DOHH2 (cell line): ENCODE data around the gene AKAP8.
"Not testable (repeated sequence)": the region's sequence is repeated elsewhere in the genome, so short reads cannot be mapped to it uniquely, and the experiment has no call there.

Source experiments
- H3F3A ChIP-seq: fragments of 200-600 bp; sonication (generic), shearing (Covaris generic); 2 replicates; pipeline ENCODE4 v1.6.0; 2016; ENCODE audit warnings: antibody characterized with exemption, mild to moderate bottlenecking; ENCODE audit not compliant: control insufficient read depth, insufficient read depth
- H3K27ac ChIP-seq: fragments of 200-600 bp; sonication (generic); 2 replicates; pipeline ENCODE4 v1.5.1; 2014; ENCODE audit warnings: low read depth, mild to moderate bottlenecking, low read length, moderate library complexity
- H3K27me3 ChIP-seq: fragments of 200-600 bp; sonication (generic); 2 replicates; pipeline ENCODE4 v1.6.1; 2014; ENCODE audit warnings: mild to moderate bottlenecking, low read length, mixed read lengths; ENCODE audit not compliant: control insufficient read depth
- H3K36me3 ChIP-seq: fragments of 200-600 bp; sonication (generic); 2 replicates; pipeline ENCODE4 v1.6.1; 2014; ENCODE audit warnings: mild to moderate bottlenecking, low read length, moderate library complexity, mixed read lengths; ENCODE audit not compliant: control insufficient read depth
- H3K4me1 ChIP-seq: fragments of 200-600 bp; sonication (generic); 2 replicates; pipeline ENCODE4 v1.6.1; 2014; ENCODE audit warnings: mild to moderate bottlenecking, low read length, mixed read lengths; ENCODE audit not compliant: control insufficient read depth
- H3K4me2 ChIP-seq: fragments of 200-600 bp; sonication (generic); 2 replicates; pipeline ENCODE4 v1.6.0; 2014; ENCODE audit warnings: mild to moderate bottlenecking, low read length, moderate library complexity
- H3K4me3 ChIP-seq: fragments of 200-600 bp; sonication (generic); 2 replicates; pipeline ENCODE4 v1.5.1; 2014; ENCODE audit warnings: mild to moderate bottlenecking, low read length, mixed read lengths
- H3K79me2 ChIP-seq: fragments of 200-600 bp; sonication (generic); 2 replicates; pipeline ENCODE4 v1.6.1; 2014; ENCODE audit warnings: mild to moderate bottlenecking, low read length, mixed read lengths; ENCODE audit not compliant: control insufficient read depth
- H3K9me2 ChIP-seq: fragments of 200-600 bp; sonication (generic); replicated peaks from 2 replicates; pipeline ENCODE4 v1.6.1; 2014; ENCODE audit warnings: mild to moderate bottlenecking, low read length, mixed read lengths; ENCODE audit not compliant: control insufficient read depth
- H3K9me3 ChIP-seq: fragments of 200-600 bp; sonication (generic); 2 replicates; pipeline ENCODE4 v1.6.1; 2014; ENCODE audit warnings: antibody characterized with exemption, low read length, mixed read lengths; ENCODE audit not compliant: control insufficient read depth, insufficient read depth
- H4K20me1 ChIP-seq: fragments of 200-600 bp; sonication (generic); 2 replicates; pipeline ENCODE4 v1.6.0; 2014; ENCODE audit warnings: low read depth, mild to moderate bottlenecking, antibody characterized with exemption, low read length, moderate library complexity; ENCODE audit not compliant: control insufficient read depth, insufficient read depth
- EZH2phosphoT487 ChIP-seq: fragments of 200-600 bp; sonication (generic); IDR thresholded peaks from 2 replicates; pipeline ENCODE4 v1.6.1; 2017; ENCODE audit warnings: borderline replicate concordance, mild to moderate bottlenecking, antibody characterized with exemption, low read length, moderate library complexity, mixed read lengths
- TF ChIP-seq, protein P1 (sequence below): fragments of 200-600 bp; sonication (generic); IDR thresholded peaks from one replicate; pipeline ENCODE4 v1.5.1; 2014; ENCODE audit warnings: antibody characterized with exemption, mild to moderate bottlenecking, low read depth, low read length; ENCODE audit not compliant: poor library complexity, severe bottlenecking

AKAP8 gene

GRCh38 chr19:15412832-15413231 lies 33.2 kb upstream of the AKAP8 start:
- Histone ChIP-seq H3K27ac (no peak overlapping the region), H3K9me3 (no peaks in the 10 kb centered on the region), H3K9me2 (no peaks in the 10 kb centered on the region), H3K79me2 (peaks cover 100% of the 10 kb centered on the region), H3K27me3 (no peaks in the 10 kb centered on the region), H3K4me1 (peaks cover 18% of the 10 kb centered on the region), H3F3A (no peaks in the 10 kb centered on the region), H3K4me3 (no peak overlapping the region), H4K20me1 (peaks cover 15% of the 10 kb centered on the region; the same call in 1 of the 2 replicates), H3K4me2 (no peak overlapping the region), H3K36me3 (peaks cover 68% of the 10 kb centered on the region)
- TF ChIP-seq, protein P1, sequence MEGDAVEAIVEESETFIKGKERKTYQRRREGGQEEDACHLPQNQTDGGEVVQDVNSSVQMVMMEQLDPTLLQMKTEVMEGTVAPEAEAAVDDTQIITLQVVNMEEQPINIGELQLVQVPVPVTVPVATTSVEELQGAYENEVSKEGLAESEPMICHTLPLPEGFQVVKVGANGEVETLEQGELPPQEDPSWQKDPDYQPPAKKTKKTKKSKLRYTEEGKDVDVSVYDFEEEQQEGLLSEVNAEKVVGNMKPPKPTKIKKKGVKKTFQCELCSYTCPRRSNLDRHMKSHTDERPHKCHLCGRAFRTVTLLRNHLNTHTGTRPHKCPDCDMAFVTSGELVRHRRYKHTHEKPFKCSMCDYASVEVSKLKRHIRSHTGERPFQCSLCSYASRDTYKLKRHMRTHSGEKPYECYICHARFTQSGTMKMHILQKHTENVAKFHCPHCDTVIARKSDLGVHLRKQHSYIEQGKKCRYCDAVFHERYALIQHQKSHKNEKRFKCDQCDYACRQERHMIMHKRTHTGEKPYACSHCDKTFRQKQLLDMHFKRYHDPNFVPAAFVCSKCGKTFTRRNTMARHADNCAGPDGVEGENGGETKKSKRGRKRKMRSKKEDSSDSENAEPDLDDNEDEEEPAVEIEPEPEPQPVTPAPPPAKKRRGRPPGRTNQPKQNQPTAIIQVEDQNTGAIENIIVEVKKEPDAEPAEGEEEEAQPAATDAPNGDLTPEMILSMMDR = no peak
- no peak for TF ChIP-seq EZH2phosphoT487

GRCh38 chr19:15411351-15411750 lies 31.8 kb upstream of the AKAP8 start:
- H3K4me2 ChIP-seq, H4K20me1 ChIP-seq, H3K4me1 ChIP-seq, H3K9me3 ChIP-seq, H3F3A ChIP-seq, H3K27ac ChIP-seq, H3K4me3 ChIP-seq, H3K9me2 ChIP-seq, H3K27me3 ChIP-seq: not testable (repeated sequence)
- H3K79me2 ChIP-seq = peaks cover 100% of the 10 kb centered on the region
- H3K36me3 ChIP-seq = peaks cover 67% of the 10 kb centered on the region

DNA sequence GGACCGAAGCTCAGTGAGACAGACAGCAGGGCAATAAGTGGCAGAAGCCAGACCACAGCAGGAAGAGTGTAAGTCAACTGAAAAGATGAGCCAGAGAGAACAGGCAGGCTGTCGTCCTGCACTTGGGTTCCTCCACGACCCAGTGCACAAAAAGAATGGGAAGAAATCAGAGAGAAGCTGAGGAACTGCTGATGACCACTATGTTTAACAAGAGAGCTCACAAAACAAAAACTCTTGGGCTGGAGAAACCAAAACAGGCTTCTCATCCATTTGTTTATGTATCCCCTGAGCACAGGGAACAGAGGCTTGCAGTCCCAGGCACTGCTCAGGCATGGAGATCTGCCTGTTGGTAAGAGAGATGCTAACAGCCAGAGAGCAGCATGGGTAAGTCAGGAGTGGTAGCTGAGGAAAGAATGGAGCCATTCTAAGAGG lies 25.2 kb upstream of the AKAP8 start:
- Histone ChIP-seq H3F3A (no peaks in the 10 kb centered on the region), H3K27me3 (no peaks in the 10 kb centered on the region), H3K36me3 (peaks cover 83% of the 10 kb centered on the region), H3K9me3 (no peaks in the 10 kb centered on the region), H3K79me2 (peaks cover 81% of the 10 kb centered on the region), H4K20me1 (peaks cover 10% of the 10 kb centered on the region; the same call in 1 of the 2 replicates), H3K27ac (no peak overlapping the region), H3K4me2 (no peak overlapping the region), H3K4me3 (no peak overlapping the region), H3K4me1 (peaks cover 7% of the 10 kb centered on the region; the same call in 1 of the 2 replicates), H3K9me2 (no peaks in the 10 kb centered on the region)
- TF ChIP-seq EZH2phosphoT487 = no peak
- TF ChIP-seq, protein P1 = no peak

DNA sequence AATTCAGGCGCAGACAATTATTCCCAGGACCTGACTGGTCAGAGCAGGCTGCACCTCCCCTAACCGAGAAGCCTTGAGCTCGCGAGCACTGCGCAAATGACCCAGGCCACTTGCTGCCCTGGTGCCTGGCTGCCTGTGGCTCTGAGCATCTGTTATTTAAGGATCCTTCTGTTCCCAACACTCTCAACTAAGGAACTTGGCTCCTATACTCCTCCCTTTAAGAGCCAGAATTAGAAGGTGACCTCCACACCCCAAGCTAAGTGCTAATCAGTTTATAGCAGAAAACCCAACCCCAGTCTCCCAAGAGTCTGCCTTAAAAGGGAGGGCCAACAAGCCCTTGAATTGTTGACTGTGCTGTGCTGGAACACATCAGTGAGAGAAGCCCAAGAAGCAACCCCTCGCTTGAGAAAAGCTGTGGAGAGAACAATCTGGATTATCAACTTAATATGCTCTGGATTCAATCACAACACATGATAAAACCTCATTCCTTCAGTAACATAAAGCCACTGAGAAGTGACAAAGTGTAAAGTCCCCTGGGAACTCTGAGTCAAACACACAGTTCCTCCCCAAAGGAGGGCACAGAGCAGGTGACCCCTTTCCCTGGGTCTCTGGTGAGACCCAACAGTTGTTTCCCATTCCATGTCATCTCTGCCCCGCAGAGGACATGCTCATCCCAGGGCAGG lies 24.7 kb upstream of the AKAP8 start:
- no peak overlapping the region for H3K27ac ChIP-seq

More for the DNA sequence above, 24.7 kb upstream of the AKAP8 start:
- Histone ChIP-seq H3K36me3 (peaks cover 83% of the 10 kb centered on the region), H3K27me3 (no peaks in the 10 kb centered on the region), H3K79me2 (peaks cover 75% of the 10 kb centered on the region), H3K9me3 (no peaks in the 10 kb centered on the region), H3K4me2 (no peak overlapping the region), H3K9me2 (no peaks in the 10 kb centered on the region), H4K20me1 (peaks cover 10% of the 10 kb centered on the region; the same call in 1 of the 2 replicates), H3K4me3 (no peak overlapping the region), H3F3A (no peaks in the 10 kb centered on the region), H3K4me1 (peaks cover 7% of the 10 kb centered on the region; the same call in 1 of the 2 replicates)
- TF ChIP-seq, protein P1 = no peak
- TF ChIP-seq EZH2phosphoT487 = no peak
